DMS79 (cell line): ENCODE measurements around the gene TTC33.

Experiments used
- DNase-seq: peaks from one replicate; lab custom pipeline; 2025; lab: John Stamatoyannopoulos, UW

The TTC33 gene

DNA sequence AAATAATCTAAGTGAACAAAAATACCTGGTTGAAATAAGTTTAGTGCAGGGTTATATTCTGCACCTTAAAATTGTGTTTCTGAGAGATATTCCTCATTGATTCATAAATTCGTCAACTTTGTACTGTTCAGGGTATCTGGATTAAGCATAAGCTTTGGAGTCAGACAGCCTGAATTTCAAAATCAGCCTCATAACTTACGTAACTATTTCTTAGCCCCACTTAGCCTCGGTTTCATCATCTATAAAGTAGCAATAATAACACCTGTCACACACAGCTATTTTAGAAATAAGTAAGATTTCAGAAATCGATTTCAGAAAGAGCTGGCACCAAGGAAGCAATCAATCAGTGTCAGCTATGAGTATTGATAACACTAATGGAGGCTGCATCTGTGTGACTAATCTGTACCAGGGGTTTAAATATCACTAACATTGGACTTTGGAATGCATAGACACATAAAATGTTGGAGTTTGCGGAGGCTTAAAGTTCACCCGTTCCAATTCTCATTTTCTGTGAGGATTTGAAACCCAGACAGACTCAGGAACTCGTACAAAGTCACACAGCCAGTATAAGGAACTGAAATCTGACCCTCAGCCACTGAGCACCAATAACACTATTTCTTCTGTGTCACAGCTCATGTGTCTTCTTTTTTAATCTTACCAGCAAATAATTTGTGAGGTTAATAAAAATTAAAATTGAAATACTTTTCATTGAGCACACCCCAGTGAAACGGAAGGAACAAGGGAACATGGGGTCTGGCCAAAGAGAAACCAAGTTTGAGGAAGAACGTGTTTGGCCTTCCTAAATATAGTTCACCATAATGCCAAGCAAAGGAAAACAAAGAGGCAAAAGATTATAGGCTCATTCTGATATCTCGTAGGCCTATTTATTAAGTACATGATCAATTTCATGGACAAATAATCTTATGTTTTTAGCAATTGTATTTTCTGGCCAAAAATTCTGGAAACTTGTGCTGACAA lies 270.5 kb downstream of the TTC33 start:
- no peak for DNase-seq

DNA sequence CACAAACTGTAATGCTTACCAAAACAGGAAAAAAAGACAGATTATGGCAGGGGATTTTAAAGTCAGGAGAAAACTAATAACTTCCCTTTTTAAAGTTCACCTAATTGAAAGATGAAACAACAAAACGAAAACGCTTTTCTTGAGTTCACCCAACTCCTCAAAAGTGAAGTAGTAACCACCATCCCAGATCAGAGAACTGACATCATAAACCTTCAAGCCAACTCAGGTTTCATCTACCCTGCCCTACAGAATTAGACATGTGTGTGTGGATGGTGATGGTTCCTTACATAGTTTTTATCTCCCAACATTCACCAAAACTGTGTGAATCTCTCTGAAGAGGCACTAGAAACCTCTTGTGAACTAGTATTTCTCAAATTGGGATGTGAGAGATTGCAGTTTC lies 271.3 kb downstream of the TTC33 start:
- no peak for DNase-seq

DNA sequence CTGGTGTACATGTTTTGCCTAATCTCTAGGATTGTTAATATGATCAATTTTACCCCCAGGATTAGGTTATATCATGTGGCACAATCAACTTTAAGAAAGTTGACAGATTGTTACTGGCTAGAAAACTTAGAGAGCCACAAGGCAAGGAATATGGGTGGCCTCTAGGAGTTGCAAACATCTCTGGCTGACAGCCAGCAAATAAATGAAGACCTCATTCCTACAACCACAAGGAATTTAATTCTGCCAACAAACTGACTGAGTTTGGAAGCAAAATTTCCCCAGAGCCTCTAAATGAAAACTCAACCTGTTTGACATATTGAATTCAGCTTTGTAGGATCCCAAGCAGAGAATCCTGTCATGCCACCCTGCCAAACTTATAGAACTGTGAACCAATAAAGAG lies 272.4 kb downstream of the TTC33 start:
- no peak for DNase-seq

DNA sequence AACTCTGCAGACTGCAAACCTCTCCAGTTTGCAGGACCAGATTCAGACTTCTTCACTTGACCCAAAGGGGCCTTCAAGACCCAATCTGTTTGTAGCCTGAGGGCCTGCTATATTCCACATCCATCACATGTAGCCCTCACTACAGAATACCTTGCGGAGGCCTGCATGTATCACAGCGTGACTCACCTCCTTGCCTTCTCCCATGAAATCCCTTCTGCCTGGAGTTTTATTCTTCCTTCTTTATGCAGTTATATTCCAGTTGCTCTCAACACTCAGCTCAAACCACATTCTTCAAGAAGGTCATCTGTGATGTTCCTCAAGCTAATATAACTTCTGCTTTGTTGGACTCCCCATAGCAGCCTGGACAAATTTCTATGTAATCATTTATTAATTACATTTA lies 274.5 kb downstream of the TTC33 start:
- DNase-seq, result no peak

DNA sequence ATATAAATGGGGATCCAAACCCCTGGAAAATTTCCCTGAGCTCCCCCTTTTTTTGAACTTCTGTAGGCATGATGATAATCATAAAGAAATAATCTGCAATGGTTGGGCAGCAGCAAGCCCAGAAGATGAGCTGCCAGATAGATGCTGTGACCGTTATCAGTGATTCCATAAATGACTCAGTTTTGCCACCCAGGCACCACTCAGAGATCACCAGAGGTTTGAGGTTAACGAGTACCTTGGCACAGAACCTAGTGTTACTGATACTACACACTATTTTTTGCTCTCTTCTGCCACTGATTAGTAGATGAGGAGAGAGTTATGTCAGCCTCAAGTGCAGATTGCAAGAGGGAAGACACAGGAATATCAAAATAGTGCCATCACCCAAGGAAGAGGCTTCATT lies 275.4 kb downstream of the TTC33 start:
- DNase-seq, result no peak

DNA sequence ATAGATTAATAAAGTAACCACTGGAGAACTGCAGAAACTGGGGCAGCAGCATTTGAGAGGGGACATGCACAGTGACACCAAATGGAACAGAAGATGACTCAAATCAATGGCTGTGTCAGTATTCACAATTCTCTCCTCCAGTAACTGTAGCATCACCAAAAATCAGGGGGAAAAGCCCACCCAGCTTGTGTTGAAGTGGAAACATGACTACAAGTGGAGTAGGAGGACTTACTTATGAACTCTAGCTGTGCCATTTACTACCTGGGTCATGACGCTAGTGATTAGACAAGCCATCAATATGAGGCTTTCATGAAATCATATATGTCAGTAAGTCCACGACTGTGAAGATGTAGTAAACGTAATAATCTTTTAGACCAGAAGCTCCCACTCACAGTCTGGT lies 275.8 kb downstream of the TTC33 start:
- DNase-seq, result no peak

DNA sequence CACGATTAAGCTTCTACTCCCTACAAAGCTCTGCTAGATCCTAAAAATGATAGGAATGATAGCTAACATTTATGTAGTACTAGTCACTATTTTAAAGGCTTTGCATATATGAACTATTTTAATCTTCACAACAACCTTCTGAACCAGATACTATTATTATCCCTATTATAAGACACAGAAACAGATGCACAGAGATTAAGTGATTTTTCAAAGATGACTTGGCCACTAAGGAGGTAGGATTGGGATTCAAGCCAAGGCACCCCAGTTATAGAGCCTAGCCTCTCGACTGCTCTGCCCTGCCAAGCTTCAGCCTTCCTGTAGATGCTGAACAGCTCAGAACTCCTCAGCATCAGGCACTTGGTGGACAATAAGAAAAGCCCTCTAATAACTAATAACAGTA lies 277.0 kb downstream of the TTC33 start:
- no peak for DNase-seq

DNA sequence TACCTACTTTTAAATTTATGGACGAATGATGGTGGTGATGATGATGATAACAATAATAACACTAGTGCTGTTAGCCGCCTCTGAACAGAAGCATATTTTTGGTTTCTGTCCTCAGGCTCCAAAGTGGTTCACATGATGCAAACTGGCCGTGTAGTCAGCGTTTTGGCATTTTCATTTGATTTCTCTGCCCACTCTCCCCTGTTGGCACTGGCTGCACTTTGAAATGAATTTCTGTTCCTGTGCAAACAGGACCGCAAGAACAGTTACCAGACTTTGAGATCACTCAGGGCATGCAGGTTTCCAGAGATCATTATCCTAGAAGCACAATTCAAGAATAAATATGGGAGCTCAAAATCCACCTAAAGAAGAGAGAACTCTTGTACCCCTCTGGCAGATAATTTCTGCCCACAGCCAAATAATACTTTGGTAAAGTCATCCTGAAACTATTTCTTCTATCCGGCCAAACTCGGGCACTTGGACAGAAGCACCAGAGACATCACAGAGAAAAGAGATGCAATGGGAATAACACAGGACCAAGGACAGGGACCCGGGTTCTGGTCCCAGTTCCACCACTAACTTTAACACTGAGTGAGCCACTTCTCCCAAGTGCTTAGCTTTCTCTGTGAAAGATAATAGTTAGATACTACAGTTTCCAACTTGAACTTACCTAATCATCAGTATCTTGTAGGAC lies 277.8 kb downstream of the TTC33 start:
- DNase-seq, result no peak

DNA sequence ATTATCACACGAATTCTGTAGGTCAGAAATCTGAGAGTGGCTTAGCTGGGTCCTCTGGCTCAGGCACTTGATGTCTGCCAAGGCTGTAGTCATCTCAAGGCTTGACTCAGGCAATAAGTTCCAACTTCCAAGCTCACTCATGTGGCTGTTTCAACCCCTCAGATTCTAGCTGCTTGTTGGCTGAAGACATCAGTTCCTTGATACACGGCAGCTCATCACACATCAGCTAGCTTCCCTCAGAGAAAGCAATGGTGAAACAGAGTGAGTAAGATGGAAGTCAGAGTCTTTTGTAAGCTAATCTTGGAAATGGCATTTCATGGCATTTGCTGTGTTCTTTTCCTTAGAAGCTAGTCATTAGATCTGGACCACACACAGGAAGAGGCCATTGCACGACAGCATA lies 280.2 kb downstream of the TTC33 start:
- no peak for DNase-seq

DNA sequence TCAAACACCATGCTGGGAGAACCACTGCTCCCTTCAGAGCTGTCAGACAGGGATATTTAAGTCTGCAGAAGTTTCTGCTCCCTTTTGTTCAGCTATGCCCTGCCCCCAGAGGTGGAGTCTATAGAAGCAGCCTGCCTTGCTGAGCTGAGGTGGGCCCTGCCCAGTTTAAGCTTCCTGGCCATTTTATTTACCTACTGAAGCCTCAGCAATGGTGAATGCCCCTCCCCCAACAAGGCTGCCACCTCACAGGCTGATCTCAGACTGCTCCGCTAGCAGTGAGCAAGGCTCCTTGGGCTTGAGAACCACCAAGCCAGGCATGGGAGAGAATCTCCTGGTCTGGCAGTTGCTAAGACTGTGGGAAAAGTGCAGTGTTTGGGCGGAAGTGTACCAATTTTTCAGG lies 281.5 kb downstream of the TTC33 start:
- no peak for DNase-seq

DNA sequence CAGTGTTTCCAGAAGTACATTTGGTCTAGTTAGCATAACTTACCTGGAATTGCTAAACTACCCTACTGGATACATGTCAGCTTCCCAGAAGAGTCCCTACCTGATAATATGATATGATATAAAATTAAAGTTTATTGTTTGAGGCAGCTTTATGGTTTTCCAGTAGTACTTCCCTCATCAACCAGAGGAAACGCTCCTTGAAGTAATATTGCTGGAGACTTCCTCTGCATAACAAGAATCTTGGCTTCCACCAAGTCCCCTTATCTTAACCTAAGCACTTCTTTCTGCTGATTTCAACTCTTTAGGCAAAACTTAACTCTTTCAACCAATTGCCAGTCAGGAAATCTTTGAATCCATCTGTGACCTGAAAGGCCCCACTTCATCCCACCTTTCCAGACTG lies 290.3 kb downstream of the TTC33 start:
- no peak for DNase-seq

DNA sequence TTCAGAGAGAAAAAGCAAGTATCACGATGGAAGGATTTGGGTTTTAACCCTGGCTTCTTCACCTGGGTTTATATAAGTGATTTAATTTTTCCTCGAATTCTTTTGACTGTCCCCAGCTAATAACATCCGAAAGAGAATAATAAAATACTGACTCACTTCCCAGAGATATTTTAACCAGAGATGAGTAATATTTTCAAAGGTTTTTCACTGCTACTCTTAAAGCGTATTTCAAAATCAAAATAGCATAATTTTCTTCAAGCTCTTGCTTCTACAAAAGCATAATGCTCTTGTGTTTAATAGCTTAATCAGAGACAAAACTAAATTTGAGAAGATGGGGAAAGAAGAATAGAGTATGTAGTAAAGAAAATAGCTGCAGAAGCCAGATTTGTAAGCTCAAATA lies 291.2 kb downstream of the TTC33 start:
- DNase-seq, result no peak
